ENCODE results near the gene PRDM5.

Gene PRDM5

GRCh38 chr4:120815361-120815760, 107.2 kb downstream of the PRDM5 start:
- no peak for DNase-seq

- DNase-seq, result no peak
These were observed 107.6 kb downstream of the PRDM5 start for GRCh38 chr4:120814886-120815285.

- DNase-seq, result no peak
These were observed 110.3 kb downstream of the PRDM5 start for GRCh38 chr4:120812216-120812615.

- DNase-seq, result no peak
These were observed 113.0 kb downstream of the PRDM5 start for GRCh38 chr4:120809518-120809917.

- no peak for DNase-seq
These were observed 113.9 kb downstream of the PRDM5 start for GRCh38 chr4:120808475-120809141.

- DNase-seq, result no peak
These were observed 121.3 kb downstream of the PRDM5 start for GRCh38 chr4:120801137-120801758.

DNA sequence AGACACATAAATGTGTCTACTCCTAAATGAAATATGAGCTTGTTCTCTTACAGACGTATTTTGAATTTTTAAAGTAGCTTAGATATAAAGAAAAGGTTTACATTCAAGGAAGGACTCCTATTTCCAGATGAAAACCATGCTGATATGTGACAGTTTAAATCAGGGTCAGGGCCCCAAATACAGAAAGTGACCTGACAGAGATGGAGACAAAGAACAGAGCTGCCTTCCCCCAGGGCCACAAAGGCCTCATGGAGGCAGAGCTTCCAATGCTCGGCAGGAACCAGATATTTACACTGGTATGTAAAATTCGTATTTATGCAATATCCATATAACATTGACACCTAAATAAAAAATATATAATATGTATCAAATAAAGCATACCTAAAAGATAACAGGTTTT, 124.0 kb downstream of the PRDM5 start:
- no peak for DNase-seq

- DNase-seq, result no peak
These were observed 126.3 kb downstream of the PRDM5 start for GRCh38 chr4:120796271-120796670.

- no peak for DNase-seq
These were observed 137.3 kb downstream of the PRDM5 start for GRCh38 chr4:120785202-120785601.

GRCh38 chr4:120777459-120777858, 145.1 kb downstream of the PRDM5 start:
- DNase-seq, result no peak

GRCh38 chr4:120775431-120775830, 147.1 kb downstream of the PRDM5 start:
- no peak for DNase-seq

DNA sequence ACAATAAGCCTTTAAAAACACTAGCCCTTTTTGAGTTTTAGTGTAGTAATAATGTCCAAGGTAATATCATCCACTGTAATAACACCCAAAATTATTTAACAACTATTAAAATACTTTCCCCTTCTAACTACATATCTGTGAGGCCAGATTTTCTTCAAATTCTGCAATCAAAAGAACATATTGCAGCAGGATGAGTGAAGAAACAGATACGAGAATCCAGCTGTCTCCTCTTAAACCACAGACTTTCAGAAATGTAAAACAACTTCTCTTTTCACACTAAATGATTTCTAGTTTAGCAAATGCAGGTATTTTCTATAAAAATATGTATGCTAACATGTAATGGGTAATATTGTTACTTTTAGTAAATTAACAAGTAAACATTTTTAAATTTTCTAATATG, 148.9 kb downstream of the PRDM5 start:
- DNase-seq, result no peak

- no peak for DNase-seq
These were observed 150.6 kb downstream of the PRDM5 start for GRCh38 chr4:120771907-120772306.

- DNase-seq, result no peak
These were observed 151.6 kb downstream of the PRDM5 start for GRCh38 chr4:120770897-120771296.

DNA sequence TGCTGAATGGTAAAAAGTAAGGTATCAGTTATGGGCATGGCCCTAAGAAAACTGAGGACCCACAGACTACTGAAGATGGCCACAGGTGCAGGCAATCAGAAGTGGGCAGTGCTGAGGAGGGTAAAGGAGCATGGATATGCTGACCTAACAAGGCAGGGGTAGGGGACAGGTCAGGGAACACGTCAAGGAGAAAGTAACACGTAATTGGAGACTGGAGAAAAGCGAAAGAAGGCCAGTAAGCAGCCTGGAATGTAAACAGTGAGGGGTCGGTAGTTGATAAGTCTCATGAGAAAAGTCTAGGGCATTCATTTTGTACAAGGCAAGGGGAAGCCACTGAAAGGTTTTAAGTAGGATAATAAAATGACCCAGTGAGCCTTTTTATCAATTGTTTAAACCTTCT, 153.3 kb downstream of the PRDM5 start:
- no peak for DNase-seq

- no peak for DNase-seq
These were observed 157.3 kb downstream of the PRDM5 start for GRCh38 chr4:120765260-120765680.

DNA sequence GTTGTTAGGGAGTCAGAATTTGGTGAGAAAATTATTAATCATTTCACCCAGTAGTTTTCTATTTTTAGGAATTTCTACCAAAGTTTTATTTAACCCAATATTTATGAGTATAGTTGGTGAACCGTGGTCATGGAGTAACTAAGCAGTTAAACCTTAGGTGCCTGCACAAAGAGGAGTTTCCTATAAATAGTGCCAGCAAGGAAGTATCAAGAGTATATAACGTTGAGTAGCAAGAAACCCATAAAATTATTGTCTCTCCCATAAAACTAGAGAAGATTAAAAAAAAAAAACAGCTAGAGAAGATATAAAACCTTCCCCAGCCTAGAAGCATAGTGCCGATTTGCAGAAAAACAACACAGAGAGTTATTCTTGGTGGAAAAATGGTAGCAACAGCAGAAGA, 158.9 kb downstream of the PRDM5 start:
- no peak for DNase-seq

DNA sequence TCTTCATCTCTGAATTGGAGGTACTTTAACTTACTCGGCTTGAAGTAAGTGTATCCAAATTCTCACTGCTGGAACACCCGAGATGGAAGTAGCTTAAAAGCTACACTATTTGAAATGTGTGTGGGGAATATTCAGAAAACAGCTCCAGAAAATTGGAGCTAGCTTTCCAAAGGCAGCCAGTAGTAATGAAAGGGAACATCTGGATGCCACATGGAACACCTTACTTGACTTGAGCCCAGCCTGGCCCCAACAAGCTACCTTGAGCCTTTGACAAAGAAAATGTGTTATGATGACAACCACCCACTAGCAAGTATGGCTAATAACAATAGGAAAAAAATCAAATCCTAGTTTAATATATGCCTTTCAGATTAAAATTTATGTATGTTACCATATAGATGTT, 161.5 kb downstream of the PRDM5 start:
- DNase-seq, result no peak

DNA sequence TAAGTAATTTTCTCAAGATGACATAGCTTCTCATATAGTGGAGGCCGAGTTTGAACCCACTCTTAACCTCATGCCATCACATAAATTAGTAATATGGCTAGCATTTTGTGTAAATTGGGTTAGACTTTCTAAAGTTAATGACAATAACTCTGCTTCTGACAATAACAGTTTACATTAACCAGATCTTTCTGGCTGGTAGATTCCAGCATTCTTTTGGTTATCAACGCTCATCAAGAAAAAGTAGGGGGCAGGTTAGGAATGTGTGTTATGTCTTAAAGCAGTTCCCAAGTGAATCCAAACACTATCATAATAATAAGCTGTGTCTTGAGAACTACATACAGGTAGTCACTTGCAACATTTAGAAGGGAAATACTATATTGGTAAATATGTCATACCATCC, 162.5 kb downstream of the PRDM5 start:
- no peak for DNase-seq

DNA sequence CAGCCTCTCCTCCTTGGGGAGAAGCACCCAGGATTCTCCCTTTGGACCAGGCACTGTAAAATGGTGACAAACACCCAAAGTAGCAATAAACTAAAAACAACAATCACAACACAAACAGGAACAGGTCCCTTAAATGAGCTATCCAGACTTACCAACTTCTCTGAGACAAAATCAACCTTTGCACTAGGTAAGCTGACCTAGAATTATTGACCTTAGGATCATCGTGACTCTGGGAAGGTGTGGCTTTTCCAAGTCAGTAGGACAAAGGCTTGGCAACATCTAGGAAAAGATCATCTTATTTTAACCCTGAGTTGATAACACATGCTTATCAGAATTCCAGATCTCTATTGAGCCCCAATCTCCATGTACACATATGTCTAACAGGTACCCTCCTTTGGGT, 166.7 kb downstream of the PRDM5 start:
- DNase-seq, result no peak

DNA sequence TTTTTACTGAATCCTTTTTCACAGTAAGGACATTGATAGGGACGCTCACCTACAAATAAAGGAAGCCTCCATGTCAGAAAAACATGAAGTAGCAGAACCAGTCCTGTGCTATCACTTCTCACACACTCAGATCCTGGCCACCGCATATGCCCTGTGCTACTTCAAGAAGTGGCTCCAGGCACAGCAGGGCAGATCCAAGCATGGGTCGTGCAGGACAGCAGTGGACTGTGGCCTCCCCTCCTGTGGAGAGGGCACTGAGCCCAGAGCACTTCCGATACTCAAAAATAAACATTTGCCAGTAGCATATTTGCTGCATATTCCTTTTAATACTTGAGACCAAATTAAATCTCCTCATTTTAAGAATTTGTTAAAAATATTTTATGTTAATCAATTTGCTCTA, 167.9 kb downstream of the PRDM5 start:
- DNase-seq, result no peak

GRCh38 chr4:120753854-120754253, 168.7 kb downstream of the PRDM5 start:
- DNase-seq, result no peak

DNA sequence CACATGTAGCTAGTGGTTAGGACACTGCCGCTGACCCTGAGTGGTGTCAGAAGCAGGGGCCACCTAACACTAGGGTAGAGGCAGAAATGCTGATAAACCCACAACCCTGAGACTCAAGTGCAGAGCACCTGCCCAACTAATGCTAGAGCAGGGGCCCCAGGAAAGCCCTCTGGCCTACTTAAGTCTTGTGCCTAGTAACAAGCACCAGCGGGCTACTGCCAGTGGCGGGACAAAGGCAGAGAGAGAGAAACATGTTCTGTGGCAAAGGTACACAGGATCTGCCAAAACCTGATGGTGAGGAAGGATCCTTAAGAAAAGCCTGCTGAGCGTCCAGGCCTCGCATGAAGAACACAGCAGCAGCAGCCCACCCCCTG, 172.4 kb downstream of the PRDM5 start:
- DNase-seq, result no peak

GRCh38 chr4:120749445-120750151, 172.9 kb downstream of the PRDM5 start:
- no peak for DNase-seq

All from 8988T (cell line).